Hematopoietic multipotent progenitor cell treated with erythropoietin and hydrocortisone succinate and interleukin-3 and kit ligand, for 17 days (in vitro differentiated cells): Measurements from ENCODE around the gene CAAP1.
"Not testable (repeated sequence)": the region's sequence is repeated elsewhere in the genome, so short reads cannot be mapped to it uniquely, and the experiment has no call there.

Source experiments
- DNase-seq: peaks from one replicate; pipeline ENCODE4 v3.0.0-alpha.2; 2015; ENCODE audit warnings: low spot score

CAAP1 gene, protein sequence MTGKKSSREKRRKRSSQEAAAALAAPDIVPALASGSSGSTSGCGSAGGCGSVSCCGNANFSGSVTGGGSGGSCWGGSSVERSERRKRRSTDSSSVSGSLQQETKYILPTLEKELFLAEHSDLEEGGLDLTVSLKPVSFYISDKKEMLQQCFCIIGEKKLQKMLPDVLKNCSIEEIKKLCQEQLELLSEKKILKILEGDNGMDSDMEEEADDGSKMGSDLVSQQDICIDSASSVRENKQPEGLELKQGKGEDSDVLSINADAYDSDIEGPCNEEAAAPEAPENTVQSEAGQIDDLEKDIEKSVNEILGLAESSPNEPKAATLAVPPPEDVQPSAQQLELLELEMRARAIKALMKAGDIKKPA

DNA sequence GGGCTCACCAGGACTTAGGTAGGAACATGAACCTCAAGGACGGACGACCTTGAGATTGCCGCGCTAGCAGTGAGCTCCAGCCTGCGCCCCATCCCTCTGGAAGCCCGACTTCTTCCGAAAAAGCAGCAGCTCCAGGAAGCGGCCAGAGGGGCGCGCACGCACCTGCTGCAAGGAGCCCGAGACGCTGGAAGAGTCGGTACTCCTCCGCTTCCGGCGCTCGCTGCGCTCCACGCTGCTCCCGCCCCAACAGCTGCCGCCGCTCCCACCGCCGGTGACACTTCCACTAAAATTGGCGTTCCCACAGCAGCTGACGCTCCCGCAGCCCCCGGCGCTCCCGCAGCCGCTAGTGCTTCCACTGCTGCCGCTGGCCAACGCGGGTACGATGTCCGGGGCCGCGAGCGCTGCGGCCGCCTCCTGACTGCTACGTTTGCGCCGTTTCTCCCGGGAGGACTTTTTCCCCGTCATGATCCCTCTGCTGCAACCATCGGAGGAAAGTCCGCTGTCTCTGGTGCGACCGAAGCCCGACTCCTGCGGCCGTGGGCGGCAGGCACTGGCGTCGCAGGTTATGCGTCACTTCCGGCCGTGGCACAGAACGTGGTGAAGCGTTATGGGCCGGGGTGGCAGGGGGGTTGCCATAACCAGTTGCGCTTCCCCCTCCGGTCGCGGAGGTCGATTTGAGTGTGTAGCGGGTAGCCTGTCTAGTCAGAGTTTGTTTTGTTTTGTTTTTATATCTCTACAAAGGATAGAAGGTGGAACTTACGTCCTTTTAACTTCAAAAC is at the start of gene CAAP1:
Gene CAAP1 (minus strand): TSS at position 552 of the 779 bp plus-strand sequence. CDS start 87 bp downstream, at position 465.
- peak; percentile 83 for DNase-seq

- no peak for DNase-seq
Measured at GRCh38 chr9:26940779-26941178, 48.2 kb upstream of the CAAP1 start.

GRCh38 chr9:26939955-26940711 is 47.5 kb upstream of the CAAP1 start:
- no peak for DNase-seq

DNA sequence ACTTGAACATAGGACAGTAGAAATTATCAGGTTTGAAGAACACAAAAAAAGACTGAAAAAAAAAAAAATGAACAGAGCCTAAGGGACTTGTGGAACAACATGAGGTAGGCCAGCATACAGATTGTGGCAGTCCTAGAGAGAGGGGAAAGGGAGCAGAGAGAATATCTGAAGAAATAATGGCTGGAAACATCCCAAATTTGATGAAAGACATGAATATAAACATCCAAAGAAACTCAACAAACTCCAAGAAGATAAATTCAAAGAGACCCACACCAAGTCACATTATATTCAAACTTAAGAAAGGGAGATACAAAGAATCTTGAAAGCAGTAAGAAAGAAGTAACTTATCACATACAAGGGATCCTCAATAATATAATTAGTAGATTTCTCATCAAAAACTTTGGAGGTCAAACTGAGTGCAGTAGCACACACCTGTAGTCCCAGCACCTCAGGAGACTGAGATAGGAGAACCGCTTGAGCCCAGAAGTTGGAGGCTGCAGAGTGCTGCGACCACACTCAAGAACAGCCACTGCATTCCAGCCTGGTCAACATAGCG is 45.3 kb upstream of the CAAP1 start:
- no peak for DNase-seq

DNA sequence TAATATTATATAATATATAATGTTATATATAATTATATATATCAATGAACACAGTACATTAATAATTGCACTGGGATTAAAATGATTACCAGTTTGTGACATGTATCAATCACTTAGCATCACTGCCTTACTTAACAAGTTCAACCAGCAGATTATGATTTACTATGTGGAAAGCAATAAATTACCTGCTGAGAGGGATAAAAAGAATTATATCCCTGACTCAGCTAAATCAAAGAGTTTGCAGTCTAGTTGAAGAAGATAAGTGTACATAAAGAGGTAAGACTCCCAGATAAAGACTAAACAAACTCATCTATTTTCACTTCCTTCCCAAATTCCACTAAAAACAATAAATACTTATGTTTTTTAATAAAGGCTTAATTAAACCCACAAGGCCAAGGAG is 43.2 kb upstream of the CAAP1 start:
- DNase-seq: no peak

GRCh38 chr9:26928902-26929495 is 36.4 kb upstream of the CAAP1 start:
- no peak for DNase-seq

DNA sequence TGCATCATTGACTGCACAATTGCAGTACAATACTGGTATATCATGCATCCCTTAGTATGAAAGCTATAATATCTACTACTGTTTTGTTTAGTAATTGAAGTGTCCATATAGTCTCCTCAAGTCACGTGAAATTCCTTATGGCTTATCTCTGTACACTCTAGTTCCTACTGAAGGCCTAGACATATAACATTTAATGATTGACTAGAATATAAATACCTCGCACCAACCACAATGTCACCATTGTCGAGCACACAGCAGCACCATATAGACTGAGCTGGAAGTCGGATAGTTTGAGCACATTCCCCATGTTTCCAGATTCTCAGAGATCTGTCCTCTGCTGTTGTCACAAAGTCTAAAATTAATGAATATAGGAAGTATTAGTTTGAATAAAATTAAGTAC is 33.0 kb upstream of the CAAP1 start:
- no peak for DNase-seq

DNA sequence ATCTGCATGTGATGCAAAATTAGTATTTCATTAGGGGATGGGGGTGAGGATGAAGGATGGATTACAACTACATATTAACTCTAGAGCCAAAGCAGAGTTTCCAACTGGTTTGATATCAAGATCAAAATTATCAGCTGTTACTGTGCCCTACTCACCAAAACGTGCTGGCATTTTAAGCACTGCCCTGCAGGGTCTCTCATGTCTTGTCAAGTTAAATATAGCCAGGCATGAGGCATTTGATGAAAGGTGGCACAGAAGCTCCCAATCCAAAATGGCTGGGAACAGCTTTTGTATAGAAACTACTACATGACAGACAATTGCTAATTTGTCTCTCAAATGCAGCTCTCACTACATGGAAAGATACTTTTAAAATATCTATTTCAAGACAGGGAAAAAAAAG is 27.1 kb upstream of the CAAP1 start:
- DNase-seq: no peak

DNA sequence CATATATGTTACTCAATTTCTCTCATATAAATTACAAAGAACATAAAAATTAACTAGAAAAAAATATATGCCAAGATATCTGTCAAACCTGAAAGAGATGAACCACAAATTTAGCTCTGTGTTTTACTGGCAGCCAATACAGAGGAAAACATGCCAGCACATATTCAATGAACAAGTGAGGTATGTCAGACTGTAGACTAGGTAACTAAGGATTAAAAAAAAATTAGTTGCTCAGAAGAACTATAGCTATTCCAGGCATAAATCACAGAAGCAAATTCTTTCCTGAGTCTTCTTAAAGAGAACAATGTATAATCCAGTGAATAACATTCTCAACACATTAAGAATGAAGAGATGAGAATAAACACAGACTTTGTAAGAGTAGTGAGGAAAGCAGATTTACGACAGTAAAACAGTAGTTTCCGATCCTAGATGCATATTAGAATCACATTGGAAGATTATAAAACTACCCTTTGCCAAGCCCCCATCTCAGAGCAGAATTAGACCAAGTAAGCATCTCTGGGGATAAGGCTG is 20.6 kb upstream of the CAAP1 start:
- DNase-seq: no peak

DNA sequence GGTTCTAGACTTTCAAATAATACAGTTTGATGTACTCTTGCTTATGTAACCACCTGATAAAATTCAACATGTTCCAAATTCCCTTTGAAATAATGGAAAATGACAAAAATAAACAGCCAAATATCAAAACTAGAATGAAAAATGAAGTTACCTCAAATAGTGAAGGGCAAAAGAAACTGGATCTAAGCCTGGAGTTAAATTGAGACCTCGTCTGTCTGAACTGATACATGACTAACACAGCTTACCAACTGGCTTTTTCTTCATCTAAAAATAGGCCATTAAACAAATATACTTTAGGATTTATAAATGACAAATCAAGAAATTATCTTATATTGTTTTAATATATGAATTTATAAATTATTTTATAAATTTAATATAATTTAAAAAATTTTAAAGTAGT is 12.1 kb upstream of the CAAP1 start:
- DNase-seq: no peak

DNA sequence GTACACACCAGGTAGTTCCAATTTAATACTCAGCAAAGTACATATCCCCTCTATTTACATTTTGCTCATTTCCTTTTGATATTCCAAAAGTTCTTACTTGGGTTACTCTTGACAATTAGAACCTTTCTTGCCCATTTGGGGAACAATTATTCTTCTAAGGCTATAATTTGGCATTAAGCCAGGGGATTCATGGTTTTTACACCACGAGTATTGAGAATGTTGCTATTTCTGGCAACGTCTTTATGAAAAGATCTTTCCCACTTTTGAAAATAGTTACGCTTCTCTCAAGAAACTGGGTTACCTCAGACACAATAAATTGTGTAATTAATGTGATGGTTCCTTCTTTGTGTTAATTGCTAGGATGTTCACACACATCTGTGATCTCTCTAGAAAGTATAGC is 11.5 kb upstream of the CAAP1 start:
- DNase-seq: no peak

DNA sequence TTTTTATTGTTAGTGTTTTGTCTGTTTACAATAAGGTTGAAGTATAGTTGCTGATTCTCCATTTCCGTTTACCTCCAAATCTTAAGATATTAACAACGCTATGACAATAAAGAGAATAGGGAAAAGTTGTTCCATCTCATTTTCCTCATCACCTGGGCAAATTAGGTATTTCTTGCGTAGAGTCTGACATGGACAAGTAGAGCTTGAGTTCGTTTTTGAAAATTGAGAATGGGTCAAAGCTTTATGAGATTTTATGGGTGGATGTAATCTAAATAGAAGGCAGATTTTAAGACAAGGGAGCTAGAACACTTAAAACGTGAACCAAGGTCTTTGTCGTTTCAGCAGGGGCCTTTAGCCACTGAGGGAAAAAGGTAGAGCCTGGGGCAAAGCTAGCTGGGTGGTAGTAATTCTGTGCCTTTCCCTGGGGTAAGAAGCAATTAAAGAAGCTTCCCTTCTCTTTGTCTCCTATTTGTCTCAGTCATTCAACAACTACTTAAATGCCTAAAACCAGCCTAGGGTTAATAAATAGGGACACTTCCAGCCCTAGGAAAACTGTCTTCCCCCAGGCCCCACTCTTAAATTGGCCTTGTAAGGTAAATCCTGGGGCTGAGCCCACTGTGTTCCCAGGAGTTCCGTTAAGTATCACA is 551 bp upstream of the CAAP1 start:
- no peak for DNase-seq

DNA sequence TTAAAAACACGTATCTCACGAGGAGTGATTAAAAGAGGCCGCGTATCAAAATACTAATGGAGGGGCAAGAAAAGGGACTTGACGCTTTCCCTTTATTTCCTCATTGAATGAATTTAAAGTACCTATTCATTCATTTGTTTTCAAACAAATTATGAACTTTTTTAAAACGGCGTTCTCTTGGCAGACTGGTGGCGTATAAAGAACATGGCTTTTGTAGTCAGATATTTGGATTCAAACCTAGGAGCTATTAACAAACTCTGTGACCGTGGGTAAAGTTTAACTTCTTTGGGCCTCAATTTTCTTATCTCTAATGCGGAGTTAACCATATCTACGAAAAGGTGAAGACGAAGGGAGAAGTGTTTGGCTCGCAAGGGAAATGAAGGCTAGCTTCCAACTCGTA is 876 bp downstream of the CAAP1 start:
- peak; percentile 39 for DNase-seq

DNA sequence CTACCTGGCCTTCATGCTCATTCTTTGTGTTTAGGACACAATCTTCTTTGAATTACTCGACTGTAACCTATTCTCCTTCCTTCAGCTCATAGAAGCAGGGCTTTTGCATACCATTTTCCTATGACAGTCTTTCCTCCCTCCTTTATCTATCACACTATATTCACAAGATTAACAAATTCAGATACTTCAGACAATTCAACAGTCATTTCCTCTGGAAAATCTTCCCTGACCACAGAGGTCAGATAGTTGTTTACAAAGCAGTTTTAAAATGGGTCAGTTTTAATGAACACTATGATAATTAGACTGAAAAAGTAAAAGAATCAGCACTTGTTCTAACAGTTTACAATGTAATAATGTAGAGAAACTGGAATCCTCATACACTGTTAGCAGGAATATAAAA is 4.3 kb downstream of the CAAP1 start:
- no peak for DNase-seq

GRCh38 chr9:26882154-26882553 is 10.4 kb downstream of the CAAP1 start:
- no peak for DNase-seq

DNA sequence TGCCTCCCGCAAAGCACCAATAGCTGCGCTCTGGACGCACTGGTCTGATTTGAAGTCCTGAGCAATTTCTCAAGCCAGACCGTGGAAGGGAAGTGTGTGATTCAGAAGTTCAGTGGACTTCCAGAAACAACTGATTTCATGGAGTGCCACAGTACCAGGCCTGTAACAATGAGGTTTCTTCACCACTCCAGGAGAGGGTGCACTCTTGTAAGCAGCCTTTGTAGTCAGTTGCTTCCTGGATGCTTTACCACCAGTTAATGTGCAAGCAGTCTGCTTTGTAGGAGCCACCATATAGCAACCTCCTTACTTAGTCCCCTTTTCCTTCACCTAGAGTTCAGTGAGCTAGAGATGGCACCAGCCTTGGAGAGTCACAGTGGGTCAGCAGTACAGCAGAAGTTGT is 12.3 kb downstream of the CAAP1 start:
- no peak for DNase-seq

DNA sequence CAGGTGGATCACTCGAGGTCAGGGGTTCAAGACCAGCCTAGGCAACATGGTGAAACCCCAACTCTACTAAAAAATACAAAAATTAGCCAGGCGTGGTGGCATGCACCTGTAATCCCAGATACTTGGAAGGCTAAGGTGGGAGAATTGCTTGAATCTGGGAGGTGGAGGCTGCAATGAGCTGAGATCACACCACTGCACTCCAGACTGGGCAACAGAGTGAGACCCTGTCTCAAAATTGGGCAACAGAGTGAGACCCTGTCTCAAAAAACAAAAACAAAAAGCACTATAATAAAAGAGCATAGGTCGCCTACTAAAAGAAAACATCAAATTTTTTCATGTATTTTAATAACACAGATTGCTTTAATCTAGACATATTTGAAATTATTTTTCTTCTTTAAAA is 17.4 kb downstream of the CAAP1 start:
- DNase-seq: not testable (repeated sequence)

DNA sequence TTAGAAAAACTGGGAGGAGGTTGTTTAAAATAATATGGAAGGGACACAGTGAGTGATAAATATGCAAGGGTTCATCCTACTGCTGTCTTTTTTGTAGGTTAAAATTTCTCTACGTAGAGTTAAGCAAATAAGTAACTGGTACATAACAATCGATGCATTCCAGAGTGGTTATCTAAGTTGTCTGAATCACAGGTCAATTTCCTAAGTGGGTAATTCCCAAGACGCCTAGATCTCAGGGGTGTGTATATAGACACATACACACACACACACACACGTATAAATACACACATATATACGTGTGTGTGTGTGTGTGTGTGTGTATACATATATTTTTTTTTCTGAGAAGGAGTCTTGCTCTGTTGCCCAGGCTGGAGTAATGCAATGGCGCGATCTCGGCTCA is 22.3 kb downstream of the CAAP1 start:
- DNase-seq: no peak

DNA sequence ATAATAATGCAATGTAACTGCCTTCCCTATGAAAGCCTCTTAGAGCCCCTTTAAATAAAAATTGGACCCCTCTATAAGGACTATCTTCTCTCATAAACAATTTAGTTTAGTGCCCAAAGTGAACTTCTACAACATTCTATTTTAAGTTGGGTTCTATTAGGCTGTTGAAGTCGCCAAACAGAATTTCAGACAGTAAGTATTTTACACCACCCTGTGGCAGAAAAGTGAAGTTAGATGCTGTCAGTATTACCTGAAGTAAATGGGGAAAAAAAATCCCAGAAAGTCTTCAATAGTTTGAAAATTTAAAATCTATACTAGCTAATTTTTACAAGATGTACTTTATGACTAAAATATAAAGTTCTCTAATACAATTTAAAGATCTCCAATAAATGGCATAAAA is 29.5 kb downstream of the CAAP1 start:
- no peak for DNase-seq

- peak; percentile 54 for DNase-seq
Measured at GRCh38 chr9:26856413-26857032, 36.1 kb downstream of the CAAP1 start.

GRCh38 chr9:26850995-26851394 is 41.6 kb downstream of the CAAP1 start:
- no peak for DNase-seq
